Neutrophil (primary cell): ENCODE results near the gene VDR.

Experiments used
- H3K27ac ChIP-seq: fragments of 200-600 bp; sonication (generic); 2 replicates; pipeline ENCODE4 v1.5.1; 2016; ENCODE audit warnings: mild to moderate bottlenecking, moderate library complexity
- H3K27me3 ChIP-seq: fragments of 200-600 bp; sonication (generic); 2 replicates; pipeline ENCODE4 v1.6.0; 2016; ENCODE audit warnings: mild to moderate bottlenecking
- H3K36me3 ChIP-seq: fragments of 200-600 bp; sonication (generic); 2 replicates; pipeline ENCODE4 v1.5.1; 2017
- H3K4me1 ChIP-seq, 2 experiments: fragments of 200-600 bp in 1 of 2; sonication (generic) in 1 of 2; 1 replicate in 1 of 2; 2 replicates in 1 of 2; pipeline versions ENCODE4 v1.5.1 to v1.6.1; 2013 to 2016; ENCODE audit warnings: low read depth in 1 of 2, low read length in 1 of 2, mild to moderate bottlenecking in 1 of 2, moderate library complexity in 1 of 2; ENCODE audit not compliant: control insufficient read depth in 1 of 2, insufficient read depth in 1 of 2
- H3K4me3 ChIP-seq, 2 experiments: fragments of 200-600 bp in 1 of 2; sonication (generic) in 1 of 2; 1 replicate in 1 of 2; 2 replicates in 1 of 2; pipeline ENCODE4 v1.5.1; 2013 to 2016; ENCODE audit warnings: low read depth in 1 of 2, low read length in 1 of 2, mild to moderate bottlenecking in 1 of 2, moderate library complexity in 1 of 2
- H3K9me3 ChIP-seq: fragments of 200-600 bp; sonication (generic); 2 replicates; pipeline ENCODE4 v1.5.1; 2016
- CTCF ChIP-seq: fragments of 200-600 bp; sonication (generic); IDR thresholded peaks from 2 replicates; pipeline ENCODE4 v1.5.1; 2016; ENCODE audit warnings: antibody characterized with exemption

VDR gene

DNA sequence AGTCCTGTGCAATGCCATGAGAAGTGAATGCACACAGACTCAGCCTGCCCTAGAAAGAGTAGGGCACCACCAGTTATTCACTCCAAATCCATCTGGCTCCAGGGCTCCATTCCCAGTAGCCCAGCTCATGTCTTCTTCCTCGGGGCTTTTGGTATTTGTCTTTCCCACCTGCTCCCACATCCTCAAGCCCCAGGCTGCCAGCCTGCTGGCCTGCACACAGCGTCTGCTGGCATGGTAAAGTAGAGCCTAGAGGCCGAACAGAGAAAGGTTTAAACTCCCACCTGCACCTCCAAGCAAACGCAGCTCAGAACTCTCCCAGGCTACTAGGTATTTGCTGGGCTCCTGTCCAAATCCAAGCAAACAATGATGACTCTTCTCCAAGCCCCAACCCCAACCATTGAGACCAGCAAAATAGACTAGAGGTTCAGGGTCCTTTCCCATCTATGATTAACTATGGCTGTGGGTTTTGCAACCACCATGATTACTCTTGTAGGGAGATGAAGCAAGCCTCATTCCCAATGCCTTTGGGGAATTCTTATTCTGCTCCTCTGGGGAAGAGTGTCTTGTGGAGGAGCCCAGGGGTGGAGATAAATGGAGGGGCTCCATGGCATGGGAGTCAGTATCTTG is 5.2 kb upstream of the VDR start:
- Histone ChIP-seq H3K4me3 (no peak overlapping the region), H3K36me3 (no peaks in the 10 kb centered on the region), H3K27ac (no peak overlapping the region), H3K9me3 (no peaks in the 10 kb centered on the region), H3K27me3 (peaks cover 52% of the 10 kb centered on the region), H3K4me1 (peaks cover 6 to 7% of the 10 kb centered on the region in 2 experiments)
- no peak for TF ChIP-seq CTCF

GRCh38 chr12:47908738-47909137 is 3.9 kb upstream of the VDR start:
- H3K27ac ChIP-seq, result no peak overlapping the region
- no peak for TF ChIP-seq CTCF
- peaks cover 53% of the 10 kb centered on the region for H3K27me3 ChIP-seq
- no peaks in the 10 kb centered on the region for H3K9me3 ChIP-seq
- H3K4me3 ChIP-seq, result no peak overlapping the region
- H3K4me1 ChIP-seq, result peaks cover 16% of the 10 kb centered on the region in 2 experiments
- no peaks in the 10 kb centered on the region for H3K36me3 ChIP-seq

DNA sequence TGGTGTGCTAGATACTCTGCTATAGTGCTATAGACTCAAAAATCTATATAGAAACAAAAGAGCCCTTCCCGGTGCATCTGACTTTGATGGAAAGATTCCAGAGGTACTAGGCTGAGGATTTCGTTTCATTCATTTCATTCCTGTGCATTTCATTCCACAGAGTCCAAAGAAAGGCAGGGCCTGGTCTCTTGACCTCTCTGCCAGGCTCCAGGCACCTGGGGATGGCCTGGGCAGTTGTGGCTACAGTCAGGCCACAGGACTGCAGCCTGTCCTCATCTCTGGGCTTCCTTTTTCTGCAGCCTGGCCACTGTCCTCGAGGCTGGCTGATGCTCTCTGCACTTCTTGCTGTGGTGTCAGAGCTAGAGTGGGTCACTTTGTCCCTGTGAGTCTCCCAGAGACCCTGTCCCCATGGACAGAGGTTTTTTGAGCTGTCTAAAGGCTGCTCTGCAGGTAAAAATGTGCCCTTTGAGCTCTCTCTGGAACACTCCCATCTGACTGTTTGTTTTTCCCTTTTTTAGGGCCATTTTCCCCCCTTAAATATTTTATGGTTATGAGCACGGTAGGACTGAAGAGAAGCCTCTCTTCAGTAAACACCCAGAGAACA is 3.2 kb upstream of the VDR start:
- Histone ChIP-seq H3K4me1 (peaks cover 24% of the 10 kb centered on the region in 2 experiments), H3K27me3 (peaks cover 46% of the 10 kb centered on the region), H3K9me3 (no peaks in the 10 kb centered on the region), H3K4me3 (no peak overlapping the region), H3K27ac (no peak overlapping the region), H3K36me3 (no peaks in the 10 kb centered on the region)
- no peak for TF ChIP-seq CTCF

GRCh38 chr12:47903927-47904712 is 674 bp downstream of the VDR start:
- peaks cover 61 to 62% of the 10 kb centered on the region in 2 experiments for H3K4me1 ChIP-seq
- TF ChIP-seq CTCF, result peak; percentile 25
- H3K27me3 ChIP-seq, result peaks cover 36% of the 10 kb centered on the region
- H3K9me3 ChIP-seq, result no peaks in the 10 kb centered on the region
- peak overlapping the region; percentile 90 to 92 for H3K4me3 ChIP-seq
- H3K36me3 ChIP-seq, result peaks cover 7% of the 10 kb centered on the region
- H3K27ac ChIP-seq, result peak overlapping the region; percentile 93

- H3K36me3 ChIP-seq, result peaks cover 16% of the 10 kb centered on the region
- no peaks in the 10 kb centered on the region for H3K9me3 ChIP-seq
- peaks cover 61 to 62% of the 10 kb centered on the region in 2 experiments for H3K4me1 ChIP-seq
- H3K4me3 ChIP-seq, result peak overlapping the region; percentile 90 to 92
- peak overlapping the region; percentile 93 for H3K27ac ChIP-seq
- H3K27me3 ChIP-seq, result peaks cover 34% of the 10 kb centered on the region
- TF ChIP-seq CTCF, result no peak
Measured at GRCh38 chr12:47903151-47903611, 1.6 kb downstream of the VDR start.
